Endothelial cell of umbilical vein (primary cell): ENCODE data around the gene BNIP5. TPM values are rescaled to one million over a fixed set of nuclear protein-coding genes. Genes with fewer than 3 reads are reported as not detected.

Source experiments
- BruUV-seq: library from RNA; stranded (reverse); fragments of 400-500 nt; replicated peaks from 2 replicates; lab custom pipeline; 2021; lab: Mats Ljungman, UMichigan
- CTCF ChIA-PET: fragments of 300-600, 350-600 bp; sonication (Branson Sonifier 250); formaldehyde crosslinking; loops from one replicate; lab custom pipeline; 2021; ENCODE audit warnings: antibody characterized with exemption, inconsistent platforms; lab: Charles Lee
- POLR2A ChIA-PET: fragments of 300-600, 350-600 bp; sonication (Branson Sonifier 250); formaldehyde crosslinking; loops from one replicate; lab custom pipeline; 2021; ENCODE audit warnings: antibody characterized with exemption, inconsistent platforms; lab: Charles Lee
- DNase-seq: peaks from one replicate; pipeline ENCODE4 v3.0.0-alpha.2; 2011; ENCODE audit warnings: low read depth, low spot score
- FAIRE-seq: peaks from 2 replicates; lab custom pipeline; 2011; peaks lifted over from hg19 to GRCh38; lab: Jason Lieb, UNC
- H2AFZ ChIP-seq: 2 replicates; pipeline ENCODE4 v1.6.0; 2012; ENCODE audit warnings: low read depth, low read length, control low read depth, inconsistent platforms
- H3K27ac ChIP-seq: 2 replicates; pipeline ENCODE4 v1.5.1; 2011; ENCODE audit warnings: low read depth, mild to moderate bottlenecking, control low read depth, low read length, moderate library complexity; ENCODE audit not compliant: insufficient read depth
- H3K27me3 ChIP-seq, 2 experiments: 2 replicates each; pipeline versions ENCODE4 v1.6.0 to v1.6.1; 2011; ENCODE audit warnings: low read length in 2 of 2, mixed read lengths in 1 of 2; ENCODE audit not compliant: control insufficient read depth in 2 of 2, insufficient read depth in 2 of 2
- H3K36me3 ChIP-seq, 2 experiments: 2 replicates in 1 of 2; 3 replicates in 1 of 2; pipeline ENCODE4 v1.5.1; 2011; ENCODE audit warnings: low read length in 2 of 2, mild to moderate bottlenecking in 1 of 2, moderate library complexity in 1 of 2; ENCODE audit not compliant: control insufficient read depth in 2 of 2, insufficient read depth in 2 of 2; ENCODE audit errors: extremely low read depth in 1 of 2
- H3K4me1 ChIP-seq: 3 replicates; pipeline ENCODE4 v1.5.1; 2011; ENCODE audit warnings: mild to moderate bottlenecking, low read length; ENCODE audit not compliant: control insufficient read depth, insufficient read depth; ENCODE audit errors: extremely low read depth
- H3K4me2 ChIP-seq: 2 replicates; pipeline ENCODE4 v1.6.1; 2011; ENCODE audit warnings: low read length, control low read depth, mixed read lengths; ENCODE audit not compliant: insufficient read depth
- H3K4me3 ChIP-seq, 3 experiments: fragments of 200-600 bp in 1 of 3; sonication (generic), shearing (Covaris generic) in 1 of 3; replicated peaks in 1 of 3; 2 replicates each; pipeline ENCODE4 v1.5.1; 2011 to 2016; ENCODE audit warnings: control low read depth in 3 of 3, low read length in 3 of 3, mild to moderate bottlenecking in 2 of 3, inconsistent platforms in 1 of 3, low read depth in 1 of 3, moderate library complexity in 1 of 3; ENCODE audit not compliant: insufficient read depth in 1 of 3
- H3K79me2 ChIP-seq: 2 replicates; pipeline ENCODE4 v1.6.0; 2012; ENCODE audit warnings: low read length, inconsistent platforms; ENCODE audit not compliant: control insufficient read depth, insufficient read depth
- H3K9ac ChIP-seq: replicated peaks from 2 replicates; pipeline ENCODE3; 2011; ENCODE audit warnings: low read length, control low read depth; ENCODE audit not compliant: insufficient read depth; ENCODE audit errors: extremely low read depth
- H3K9me1 ChIP-seq: replicated peaks from 3 replicates; pipeline ENCODE4 v1.6.0; 2011; ENCODE audit warnings: mild to moderate bottlenecking, low read length; ENCODE audit not compliant: control insufficient read depth, insufficient read depth; ENCODE audit errors: extremely low read depth
- H3K9me3 ChIP-seq: replicated peaks from 2 replicates; pipeline ENCODE4 v1.5.1; 2012; ENCODE audit warnings: low read length, inconsistent platforms; ENCODE audit not compliant: control insufficient read depth, insufficient read depth
- H4K20me1 ChIP-seq: replicated peaks from 2 replicates; pipeline ENCODE3; 2011; ENCODE audit warnings: mild to moderate bottlenecking, low read length; ENCODE audit not compliant: control insufficient read depth, insufficient read depth; ENCODE audit errors: extremely low read depth
- FOS ChIP-seq: IDR thresholded peaks from 2 replicates; pipeline ENCODE4 v1.6.1; 2011; ENCODE audit warnings: mild to moderate bottlenecking, low read length, moderate library complexity, borderline replicate concordance; ENCODE audit not compliant: insufficient read depth
- GATA2 ChIP-seq: IDR thresholded peaks from 2 replicates; pipeline ENCODE4 v1.7.0; 2011; ENCODE audit warnings: low read depth, mild to moderate bottlenecking, moderate library complexity, mixed read lengths, low read length; ENCODE audit not compliant: insufficient read length, insufficient read depth
- POLR2A ChIP-seq: IDR thresholded peaks from 2 replicates; pipeline ENCODE4 v1.6.1; 2012; ENCODE audit warnings: low read depth, mild to moderate bottlenecking, control low read depth, low read length
- POLR2AphosphoS5 ChIP-seq: IDR thresholded peaks from 2 replicates; pipeline ENCODE4 v1.6.1; 2012; ENCODE audit warnings: low read depth, mild to moderate bottlenecking, control low read depth, low read length, moderate library complexity; ENCODE audit not compliant: insufficient read depth
- dilution Hi-C: fragments of 300-500 bp; cut with MboI; formaldehyde crosslinking; loops from one replicate; pipeline ENCODE4 v1.15.0; 2019; ENCODE audit warnings: low sequenced_read_pairs; ENCODE audit not compliant: extremely low pct_ligation_motif_present
- intact Hi-C: fragments of 100-400 bp; cut with micrococcal nuclease; formaldehyde crosslinking; loops from one replicate; pipeline ENCODE4 v1.10.0; 2022
- polyA plus RNA-seq, 4 experiments: library from polyadenylated mRNA; depleted of rRNA in 3 of 4; stranded (reverse) in 3 of 4; unstranded in 1 of 4; fragments of >200 nt; gene quantifications; 2 replicates each; pipeline versions ENCODE4 v1.2.1 to v1.2.3, GENCODE V29; 2011 to 2012; ENCODE audit warnings: missing spikeins in 1 of 4
- total RNA-seq: library from RNA; stranded (reverse); gene quantifications from 2 replicates; pipeline ENCODE4 v1.2.3, GENCODE V29; 2021

The BNIP5 gene
- total and polyA plus RNA-seq, 2 donors (not counting 3 experiments of a cell fraction or from before 2014, with no cell fraction given) = not detected

DNA sequence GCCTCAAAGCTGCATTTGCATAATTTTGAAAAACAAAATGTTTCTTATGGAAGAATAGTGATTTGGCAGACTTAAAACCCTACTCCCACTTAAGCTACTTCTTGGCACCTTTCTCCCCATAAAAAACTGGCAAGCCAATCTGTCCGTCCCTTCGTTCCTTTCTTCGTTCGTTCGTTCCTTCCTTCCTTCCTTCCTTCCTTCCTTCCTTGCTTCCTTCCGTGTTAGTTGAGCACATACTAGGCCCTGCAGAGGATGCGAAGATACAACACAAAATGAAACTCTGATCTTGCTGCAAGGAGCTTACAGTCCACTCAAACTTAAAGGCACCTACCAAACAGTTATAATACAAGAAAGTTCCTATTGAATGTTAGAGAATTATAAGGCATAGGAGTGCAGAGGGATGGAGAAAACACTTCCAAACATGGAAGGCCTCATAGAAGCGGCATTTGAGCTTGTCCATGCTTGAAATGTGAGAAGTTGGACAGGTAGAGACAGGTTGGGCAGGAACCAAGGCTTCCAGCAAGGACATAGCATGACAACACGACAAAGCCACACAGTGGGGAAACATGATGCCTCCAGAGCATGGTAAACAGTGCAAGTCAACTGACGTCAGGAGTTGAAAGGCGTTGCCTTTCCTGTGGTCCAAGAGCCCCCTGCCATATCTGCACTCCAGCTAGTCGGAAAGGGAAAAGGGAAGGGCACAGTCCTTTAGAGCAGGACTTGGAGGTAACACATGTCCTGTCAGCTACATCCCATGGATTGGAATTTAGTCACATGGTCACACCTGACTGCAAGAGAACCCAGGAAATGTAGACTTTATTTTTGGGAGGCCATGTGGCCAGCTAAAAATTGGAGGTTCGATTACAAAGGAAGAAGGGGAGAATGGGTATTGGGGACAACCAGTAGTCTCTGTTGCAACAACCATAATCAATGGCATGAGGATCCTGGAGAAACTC is 59.8 kb downstream of the BNIP5 start:
- Histone ChIP-seq H3K36me3 (no peaks in the 10 kb centered on the region), H2AFZ (no peak overlapping the region), H3K27ac (no peak overlapping the region), H3K27me3 (peaks cover 38 to 40% of the 10 kb centered on the region in 2 experiments), H4K20me1 (no peaks in the 10 kb centered on the region), H3K4me1 (no peaks in the 10 kb centered on the region), H3K4me3 (no peak overlapping the region), H3K9me3 (no peaks in the 10 kb centered on the region), H3K79me2 (no peaks in the 10 kb centered on the region), H3K9ac (no peak overlapping the region), H3K9me1 (no peaks in the 10 kb centered on the region), H3K4me2 (no peak overlapping the region)
- DNase-seq = no peak
- ChIA-PET POLR2A (no interaction called here), CTCF (interaction anchor here (0.8 to 1.8 kb wide), 4 partner anchors 12 to 29 kb away, joined by 3 to 4 read pairs (median 3); no protein-coding TSS in a partner anchor)
- no peak for FAIRE-seq
- intact Hi-C loops (no loop called here), dilution Hi-C loops (no loop called here)
- no TSS peak for BruUV-seq
- TF ChIP-seq GATA2 = no peak

GRCh38 chr6:36273802-36274514 is 62.7 kb downstream of the BNIP5 start:
- FAIRE-seq (no peak), DNase-seq (no peak)
- H3K9me3 ChIP-seq = no peaks in the 10 kb centered on the region
- no peaks in the 10 kb centered on the region for H3K9me1 ChIP-seq
- H3K27ac ChIP-seq = no peak overlapping the region
- H3K27me3 ChIP-seq = peaks cover 28% of the 10 kb centered on the region in 2 experiments
- H3K4me3 ChIP-seq = no peak overlapping the region
- no peaks in the 10 kb centered on the region for H3K4me1 ChIP-seq
- dilution Hi-C loops = no loop called here
- no peaks in the 10 kb centered on the region for H3K36me3 ChIP-seq
- H4K20me1 ChIP-seq = no peaks in the 10 kb centered on the region
- H3K4me2 ChIP-seq = no peak overlapping the region
- CTCF ChIA-PET = no interaction called here
- H2AFZ ChIP-seq = no peak overlapping the region
- no peak for TF ChIP-seq FOS
- no peak for TF ChIP-seq POLR2AphosphoS5
- TF ChIP-seq POLR2A = no peak
- no TSS peak for BruUV-seq
- intact Hi-C loops = no loop called here
- POLR2A ChIA-PET = no interaction called here
- H3K79me2 ChIP-seq = no peaks in the 10 kb centered on the region
- H3K9ac ChIP-seq = no peak overlapping the region
